Astrocyte of the cerebellum (primary cell): ENCODE results near the gene CTSC.

Experiments
- DNase-seq: peaks from one replicate; pipeline ENCODE4 v3.0.0-alpha.2; 2011; ENCODE audit warnings: low read depth
- H3K4me3 ChIP-seq: 2 replicates; pipeline ENCODE4 v1.5.1; 2011; ENCODE audit warnings: mild to moderate bottlenecking, low read depth, low read length, moderate library complexity
- CTCF ChIP-seq: IDR thresholded peaks from 2 replicates; pipeline ENCODE4 v1.5.1; 2012; ENCODE audit warnings: low read length, low read depth, moderate library complexity, mild to moderate bottlenecking; ENCODE audit errors: missing control alignments
- in situ Hi-C: cut with HindIII; loops from 2 replicates; pipeline ENCODE4 v1.10.0; 2017; ENCODE audit warnings: low sequenced_read_pairs

The CTSC gene

GRCh38 chr11:88315015-88315414, 22.5 kb downstream of the CTSC start:
- no peak overlapping the region for H3K4me3 ChIP-seq
- DNase-seq, result no peak
- in situ Hi-C loops, result no loop called here
- no peak for TF ChIP-seq CTCF

DNA sequence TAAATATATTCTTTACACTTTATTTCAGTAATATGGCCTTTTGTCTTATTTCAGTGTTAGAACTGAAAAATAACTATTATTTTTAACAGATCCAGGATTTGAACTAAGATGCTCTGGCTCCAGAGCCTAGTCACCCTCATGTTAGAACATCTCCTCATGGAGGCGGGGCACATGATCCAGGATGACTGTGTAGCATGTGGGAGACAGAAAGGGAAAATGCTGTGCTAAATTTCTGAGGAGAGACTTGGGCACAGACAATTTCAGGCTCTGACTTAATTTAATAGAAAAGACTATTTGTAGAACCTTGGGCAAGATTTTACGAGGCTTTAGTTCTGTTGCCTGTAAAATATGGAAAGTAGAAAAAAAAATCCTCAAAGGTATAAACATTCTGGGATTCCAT, 24.1 kb downstream of the CTSC start:
- H3K4me3 ChIP-seq, result no peak overlapping the region
- DNase-seq, result no peak
- in situ Hi-C loops, result no loop called here
- no peak for TF ChIP-seq CTCF

- no peak overlapping the region for H3K4me3 ChIP-seq
- peak; percentile 29 for DNase-seq
- TF ChIP-seq CTCF, result no peak
- in situ Hi-C loops, result no loop called here
Observed at GRCh38 chr11:88312628-88313027, 24.9 kb downstream of the CTSC start.

GRCh38 chr11:88310246-88310645, 27.3 kb downstream of the CTSC start:
- no peak for DNase-seq
- in situ Hi-C loops, result no loop called here
- no peak overlapping the region for H3K4me3 ChIP-seq
- TF ChIP-seq CTCF, result no peak

GRCh38 chr11:88308576-88308975, 29.0 kb downstream of the CTSC start:
- no peak for TF ChIP-seq CTCF
- DNase-seq, result no peak
- in situ Hi-C loops, result no loop called here
- no peak overlapping the region for H3K4me3 ChIP-seq

GRCh38 chr11:88307749-88308425, 29.6 kb downstream of the CTSC start:
- no peak for DNase-seq
- no peak overlapping the region for H3K4me3 ChIP-seq
- TF ChIP-seq CTCF, result no peak
- in situ Hi-C loops, result no loop called here
